ENCODE results near the gene FMN2. TPM values are rescaled to one million over a fixed set of nuclear protein-coding genes. Genes with fewer than 3 reads are reported as not detected.

The FMN2 gene
- total RNA-seq, 1 donor from 2014 or later, result 3.5 TPM

GRCh38 chr1:240475832-240476231, 384.1 kb downstream of the FMN2 start:
- peaks cover 4% of the 10 kb centered on the region for H3K4me1 Mint-ChIP-seq (ENCODE audit: low read depth)
- no peak for DNase-seq (ENCODE audit: low spot score)
- H3K36me3 Mint-ChIP-seq (ENCODE audit: low read depth), result no peaks in the 10 kb centered on the region
- no peak overlapping the region for H3K27ac Mint-ChIP-seq (ENCODE audit: unreplicated experiment)
- H3K9me3 Mint-ChIP-seq (ENCODE audit: low read depth), result no peaks in the 10 kb centered on the region
- TF ChIP-seq, protein P1, sequence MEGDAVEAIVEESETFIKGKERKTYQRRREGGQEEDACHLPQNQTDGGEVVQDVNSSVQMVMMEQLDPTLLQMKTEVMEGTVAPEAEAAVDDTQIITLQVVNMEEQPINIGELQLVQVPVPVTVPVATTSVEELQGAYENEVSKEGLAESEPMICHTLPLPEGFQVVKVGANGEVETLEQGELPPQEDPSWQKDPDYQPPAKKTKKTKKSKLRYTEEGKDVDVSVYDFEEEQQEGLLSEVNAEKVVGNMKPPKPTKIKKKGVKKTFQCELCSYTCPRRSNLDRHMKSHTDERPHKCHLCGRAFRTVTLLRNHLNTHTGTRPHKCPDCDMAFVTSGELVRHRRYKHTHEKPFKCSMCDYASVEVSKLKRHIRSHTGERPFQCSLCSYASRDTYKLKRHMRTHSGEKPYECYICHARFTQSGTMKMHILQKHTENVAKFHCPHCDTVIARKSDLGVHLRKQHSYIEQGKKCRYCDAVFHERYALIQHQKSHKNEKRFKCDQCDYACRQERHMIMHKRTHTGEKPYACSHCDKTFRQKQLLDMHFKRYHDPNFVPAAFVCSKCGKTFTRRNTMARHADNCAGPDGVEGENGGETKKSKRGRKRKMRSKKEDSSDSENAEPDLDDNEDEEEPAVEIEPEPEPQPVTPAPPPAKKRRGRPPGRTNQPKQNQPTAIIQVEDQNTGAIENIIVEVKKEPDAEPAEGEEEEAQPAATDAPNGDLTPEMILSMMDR (IDR thresholded peaks at IDR 0.05), result no peak
- H3K27me3 Mint-ChIP-seq (ENCODE audit: low read depth), result no peaks in the 10 kb centered on the region
- no peak overlapping the region for H3K4me3 Mint-ChIP-seq (ENCODE audit: unreplicated experiment)

DNA sequence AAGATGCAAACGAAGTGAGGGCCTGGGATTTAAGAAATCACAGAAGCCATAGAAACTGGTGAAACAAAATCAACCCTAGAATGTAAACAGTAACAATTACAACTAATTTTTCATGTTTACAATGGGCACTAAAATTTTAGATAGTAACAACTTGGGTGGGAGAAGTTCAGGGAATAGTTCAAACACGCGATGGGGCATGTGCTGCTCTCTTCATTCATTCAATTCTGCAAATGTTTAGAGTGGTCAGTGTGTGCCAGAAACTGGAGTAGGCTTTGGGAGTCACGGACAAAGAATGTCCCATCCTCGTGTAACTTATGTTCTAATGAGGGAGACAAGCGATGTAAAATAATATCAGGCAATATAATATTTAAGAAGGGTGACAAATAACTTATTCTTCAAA, 386.9 kb downstream of the FMN2 start:
- H3K27me3 Mint-ChIP-seq (ENCODE audit: low read depth), result no peaks in the 10 kb centered on the region
- peaks cover 4% of the 10 kb centered on the region for H3K4me1 Mint-ChIP-seq (ENCODE audit: low read depth)
- H3K9me3 Mint-ChIP-seq (ENCODE audit: low read depth), result no peaks in the 10 kb centered on the region
- no peak overlapping the region for H3K27ac Mint-ChIP-seq (ENCODE audit: unreplicated experiment)
- DNase-seq (ENCODE audit: low spot score), result no peak
- TF ChIP-seq, protein P1 (IDR thresholded peaks at IDR 0.05), result no peak
- no peak overlapping the region for H3K4me3 Mint-ChIP-seq (ENCODE audit: unreplicated experiment)
- no peaks in the 10 kb centered on the region for H3K36me3 Mint-ChIP-seq (ENCODE audit: low read depth)

GRCh38 chr1:240484804-240485443, 393.2 kb downstream of the FMN2 start:
- TF ChIP-seq, protein P1 (IDR thresholded peaks at IDR 0.05), result no peak
- H3K36me3 Mint-ChIP-seq (ENCODE audit: low read depth), result no peaks in the 10 kb centered on the region
- H3K4me3 Mint-ChIP-seq (ENCODE audit: unreplicated experiment), result no peak overlapping the region
- no peaks in the 10 kb centered on the region for H3K4me1 Mint-ChIP-seq (ENCODE audit: low read depth)
- no peaks in the 10 kb centered on the region for H3K9me3 Mint-ChIP-seq (ENCODE audit: low read depth)
- no peak overlapping the region for H3K27ac Mint-ChIP-seq (ENCODE audit: unreplicated experiment)
- DNase-seq (ENCODE audit: low spot score), result no peak
- H3K27me3 Mint-ChIP-seq (ENCODE audit: low read depth), result no peaks in the 10 kb centered on the region

GRCh38 chr1:240486611-240487010, 394.9 kb downstream of the FMN2 start:
- TF ChIP-seq, protein P1 (IDR thresholded peaks at IDR 0.05), result no peak
- no peak overlapping the region for H3K27ac Mint-ChIP-seq (ENCODE audit: unreplicated experiment)
- H3K27me3 Mint-ChIP-seq (ENCODE audit: low read depth), result no peaks in the 10 kb centered on the region
- no peaks in the 10 kb centered on the region for H3K36me3 Mint-ChIP-seq (ENCODE audit: low read depth)
- DNase-seq (ENCODE audit: low spot score), result no peak
- no peak overlapping the region for H3K4me3 Mint-ChIP-seq (ENCODE audit: unreplicated experiment)
- H3K9me3 Mint-ChIP-seq (ENCODE audit: low read depth), result no peaks in the 10 kb centered on the region
- H3K4me1 Mint-ChIP-seq (ENCODE audit: low read depth), result peaks cover 9% of the 10 kb centered on the region

- H3K27ac Mint-ChIP-seq (ENCODE audit: unreplicated experiment), result no peak overlapping the region
- no peak overlapping the region for H3K4me3 Mint-ChIP-seq (ENCODE audit: unreplicated experiment)
- H3K4me1 Mint-ChIP-seq (ENCODE audit: low read depth), result peaks cover 17% of the 10 kb centered on the region
- no peaks in the 10 kb centered on the region for H3K9me3 Mint-ChIP-seq (ENCODE audit: low read depth)
- TF ChIP-seq, protein P1 (IDR thresholded peaks at IDR 0.05), result peak; percentile 8
- H3K36me3 Mint-ChIP-seq (ENCODE audit: low read depth), result no peaks in the 10 kb centered on the region
- DNase-seq (ENCODE audit: low spot score), result no peak
- H3K27me3 Mint-ChIP-seq (ENCODE audit: low read depth), result no peaks in the 10 kb centered on the region
These were observed 395.8 kb downstream of the FMN2 start for GRCh38 chr1:240487493-240487892.
